Measurements from ENCODE around the gene COL27A1.

The COL27A1 gene

GRCh38 chr9:114225561-114226212, 70.3 kb downstream of the COL27A1 start:
- H3K27ac ChIP-seq (ENCODE audit: extremely low read depth, low read depth, low read length): no peak overlapping the region
- H3K36me3 ChIP-seq (ENCODE audit: control insufficient read depth in 2 of 2, insufficient read depth in 1 of 2, low read length in 2 of 2): no peaks in the 10 kb centered on the region
- no peaks in the 10 kb centered on the region for H3K9me3 ChIP-seq (ENCODE audit: control insufficient read depth, insufficient read depth, low read depth, low read length)
- TF ChIP-seq EGR2 (tag by site-specific recombination; IDR thresholded peaks at IDR 0.05; ENCODE audit: low read depth) (no peak), ZSCAN30 (tag by site-specific recombination; IDR thresholded peaks at IDR 0.05) (no peak), ZNF623 (tag by site-specific recombination; IDR thresholded peaks at IDR 0.05) (no peak), ZNF202 (tag by site-specific recombination; IDR thresholded peaks at IDR 0.05; ENCODE audit: borderline replicate concordance) (no peak), HIC1 (tag by site-specific recombination; IDR thresholded peaks at IDR 0.05) (no peak), ZNF335 (tag by site-specific recombination; conservative IDR thresholded peaks at IDR 0.05) (no peak), OSR2 (tag by site-specific recombination; IDR thresholded peaks at IDR 0.05) (no peak), ZBTB11 (tag by site-specific recombination; conservative IDR thresholded peaks at IDR 0.05; ENCODE audit: low read depth) (no peak), HOXA7 (CRISPR knock-in tag; IDR thresholded peaks at IDR 0.05; ENCODE audit: borderline replicate concordance) (no peak), REPIN1 (tag by site-specific recombination; IDR thresholded peaks at IDR 0.05; ENCODE audit: low read depth) (no peak), ZBTB7A (tag by site-specific recombination; IDR thresholded peaks at IDR 0.05; ENCODE audit: low read depth) (no peak), ZNF341 (tag by site-specific recombination; IDR thresholded peaks at IDR 0.05; ENCODE audit: low read depth) (no peak), ZNF280D (tag by site-specific recombination; IDR thresholded peaks at IDR 0.05) (no peak)
- no peak overlapping the region for H3K4me3 ChIP-seq (ENCODE audit: low read depth, low read length)
- ChIA-PET CTCF (interaction anchor here (0.7 kb wide), 1 partner anchor 165 kb away, joined by 3 read pairs; no protein-coding TSS in a partner anchor), POLR2A (no interaction called here)
- H3K4me1 ChIP-seq (ENCODE audit: control insufficient read depth, insufficient read depth, low read length): no peaks in the 10 kb centered on the region

DNA sequence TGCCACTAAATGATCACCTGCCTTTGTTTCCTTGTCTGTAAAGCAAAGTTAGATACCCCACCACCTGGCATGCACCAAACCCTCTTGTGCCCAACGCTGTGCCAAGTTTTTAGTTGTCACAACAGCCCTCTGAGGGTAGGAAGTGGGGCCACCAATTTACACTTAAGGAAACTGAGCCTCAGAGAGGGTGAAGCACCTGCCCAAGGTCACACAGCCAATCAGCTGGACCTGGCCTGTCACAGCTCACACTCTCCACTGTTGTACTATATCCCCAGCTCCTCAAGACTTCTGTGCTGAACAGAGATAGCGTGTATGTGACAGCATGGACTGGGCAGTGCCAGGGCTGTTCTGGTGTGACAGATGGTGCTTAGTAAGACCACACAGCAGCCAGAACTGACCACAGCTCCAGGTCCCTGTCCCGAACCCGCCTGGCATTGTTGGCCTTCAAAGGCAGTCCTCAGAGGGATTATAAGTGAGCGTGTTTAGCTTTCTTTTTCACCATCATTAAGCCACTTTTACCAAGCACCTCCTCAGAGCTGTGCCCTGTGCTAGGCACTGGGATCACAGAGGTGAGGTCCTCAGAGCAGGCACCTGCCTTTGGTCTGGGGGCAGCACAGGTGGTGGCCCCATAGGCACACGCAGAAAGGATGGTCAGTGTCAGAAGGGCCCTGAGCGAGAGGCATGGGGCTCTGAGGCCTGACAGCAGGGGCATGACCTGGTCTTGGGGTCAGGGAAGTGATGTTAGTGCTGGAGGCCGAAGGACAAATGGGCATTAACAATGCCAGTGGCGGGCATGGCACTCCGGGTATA, 71.1 kb downstream of the COL27A1 start:
- no peaks in the 10 kb centered on the region for H3K36me3 ChIP-seq (ENCODE audit: control insufficient read depth in 2 of 2, insufficient read depth in 1 of 2, low read length in 2 of 2)
- TF ChIP-seq ZNF624 (tag by site-specific recombination; IDR thresholded peaks at IDR 0.05): no peak
- TF ChIP-seq ZNF274 (IDR thresholded peaks at IDR 0.05; ENCODE audit: low read length): no peak
- TF ChIP-seq ZNF274 (tag by site-specific recombination; IDR thresholded peaks at IDR 0.05; ENCODE audit: borderline replicate concordance): no peak
- no peak for TF ChIP-seq ZNF133 (tag by site-specific recombination; IDR thresholded peaks at IDR 0.05)
- TF ChIP-seq ZNF548 (tag by site-specific recombination; IDR thresholded peaks at IDR 0.05): no peak
- no peak for TF ChIP-seq ZNF169 (tag by site-specific recombination; IDR thresholded peaks at IDR 0.05)
- TF ChIP-seq ZNF747 (tag by site-specific recombination; IDR thresholded peaks at IDR 0.05): no peak
- no peak overlapping the region for H3K4me3 ChIP-seq (ENCODE audit: low read depth, low read length)
- no peak overlapping the region for H3K27ac ChIP-seq (ENCODE audit: extremely low read depth, low read depth, low read length)
- no peaks in the 10 kb centered on the region for H3K9me3 ChIP-seq (ENCODE audit: control insufficient read depth, insufficient read depth, low read depth, low read length)
- ChIA-PET POLR2A (no interaction called here), CTCF (no interaction called here)
- H3K4me1 ChIP-seq (ENCODE audit: control insufficient read depth, insufficient read depth, low read length): no peaks in the 10 kb centered on the region

All from HEK293 (cell line).